ENCODE results near the gene MYLK. TPM values are rescaled to one million over a fixed set of nuclear protein-coding genes. Genes with fewer than 3 reads are reported as not detected.
"Not testable (repeated sequence)": the region's sequence is repeated elsewhere in the genome, so short reads cannot be mapped to it uniquely, and the experiment has no call there.

Gene MYLK
- total RNA-seq, 2 donors from 2014 or later = 99.0 to 240 TPM

GRCh38 chr3:123613543-123613942 is 270.6 kb downstream of the MYLK start:
- ATAC-seq (no peak), DNase-seq (no peak)
- intact Hi-C loops (cut with DNase I, micrococcal nuclease) = no loop called here

GRCh38 chr3:123611674-123612073 is 272.5 kb downstream of the MYLK start:
- intact Hi-C loops (cut with DNase I, micrococcal nuclease); DNase-seq; ATAC-seq: not testable (repeated sequence)

GRCh38 chr3:123611082-123611481 is 273.1 kb downstream of the MYLK start:
- ATAC-seq (no peak), DNase-seq (no peak)
- intact Hi-C loops (cut with DNase I, micrococcal nuclease) = no loop called here

- DNase-seq (no peak), ATAC-seq (no peak)
- intact Hi-C loops (cut with DNase I, micrococcal nuclease) = no loop called here
Measured at GRCh38 chr3:123610331-123610730, 273.8 kb downstream of the MYLK start.

DNA sequence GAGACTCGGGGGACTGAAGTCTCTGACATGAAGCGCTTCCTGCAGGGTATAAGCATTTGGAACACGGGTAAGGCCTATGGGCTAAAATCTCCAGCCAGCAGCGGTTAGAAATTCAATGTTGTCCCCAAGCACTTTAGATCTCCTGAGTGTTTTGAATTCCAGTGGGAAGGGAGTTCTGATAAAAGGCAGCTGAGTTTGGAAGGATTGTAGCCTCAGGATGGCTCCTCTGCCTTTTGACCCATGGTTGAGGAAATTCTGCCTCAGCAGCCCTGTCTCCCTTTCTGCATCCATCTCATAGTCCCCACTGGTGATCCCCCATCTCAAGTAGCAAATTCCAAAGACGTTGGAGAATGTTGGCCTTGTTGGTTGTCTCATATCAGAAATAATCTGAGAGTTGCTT is 275.1 kb downstream of the MYLK start:
- intact Hi-C loops (cut with DNase I, micrococcal nuclease) = no loop called here
- ATAC-seq (no peak), DNase-seq (no peak)

DNA sequence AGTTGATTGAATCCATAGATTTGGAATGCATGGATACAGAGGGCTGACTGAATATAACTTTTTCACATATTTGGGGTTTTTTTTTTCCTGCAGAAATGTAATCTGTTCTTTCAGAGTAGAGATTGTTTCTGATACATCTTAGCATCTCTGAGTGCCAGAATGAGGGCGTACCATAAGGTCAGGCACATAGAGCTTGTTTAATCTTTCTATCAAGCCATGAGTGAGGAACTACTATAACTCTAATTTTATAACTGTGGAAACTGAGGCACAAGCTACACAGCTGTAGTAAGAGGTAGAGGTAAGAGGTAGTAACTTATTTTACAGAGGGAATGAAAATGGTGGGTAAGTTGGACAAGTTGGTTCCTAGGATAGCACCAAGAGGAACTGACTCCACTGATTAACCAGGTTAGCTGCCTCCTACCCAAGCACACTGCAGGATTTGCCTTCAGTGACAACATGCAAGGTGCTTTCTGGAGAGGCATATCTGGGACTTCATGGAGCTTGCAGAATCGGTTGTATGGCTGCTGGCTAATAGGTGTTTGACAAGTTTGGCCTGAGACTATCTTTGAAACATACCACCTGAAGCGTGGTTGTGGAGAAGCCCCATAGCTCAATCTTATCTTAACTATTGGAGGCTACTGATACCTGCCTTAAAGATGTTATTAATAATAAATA is 275.7 kb downstream of the MYLK start:
- no peak for ATAC-seq
- intact Hi-C loops (cut with DNase I, micrococcal nuclease) = no loop called here
- no peak for DNase-seq

- ATAC-seq (no peak), DNase-seq (no peak)
- intact Hi-C loops (cut with DNase I, micrococcal nuclease) = no loop called here
Measured at GRCh38 chr3:123606527-123606926, 277.6 kb downstream of the MYLK start.

GRCh38 chr3:123605789-123606234 is 278.3 kb downstream of the MYLK start:
- ATAC-seq (peak; percentile 73), DNase-seq (no peak)
- intact Hi-C loops (cut with DNase I, micrococcal nuclease) = no loop called here

- intact Hi-C loops (cut with DNase I, micrococcal nuclease); ATAC-seq: not testable (repeated sequence)
Measured at GRCh38 chr3:123603153-123603552, 281.0 kb downstream of the MYLK start.

GRCh38 chr3:123602325-123602724 is 281.8 kb downstream of the MYLK start:
- peak; percentile 22 to 38 for DNase-seq
- intact Hi-C loops (cut with DNase I, micrococcal nuclease) = no loop called here
- ATAC-seq = peak; percentile 66

More at GRCh38 chr3:123603153-123603552, 281.0 kb downstream of the MYLK start:
- not testable (repeated sequence) for DNase-seq

- ATAC-seq = peak; percentile 64
- DNase-seq; intact Hi-C loops (cut with DNase I, micrococcal nuclease): not testable (repeated sequence)
Measured at GRCh38 chr3:123600863-123601262, 283.3 kb downstream of the MYLK start.

DNA sequence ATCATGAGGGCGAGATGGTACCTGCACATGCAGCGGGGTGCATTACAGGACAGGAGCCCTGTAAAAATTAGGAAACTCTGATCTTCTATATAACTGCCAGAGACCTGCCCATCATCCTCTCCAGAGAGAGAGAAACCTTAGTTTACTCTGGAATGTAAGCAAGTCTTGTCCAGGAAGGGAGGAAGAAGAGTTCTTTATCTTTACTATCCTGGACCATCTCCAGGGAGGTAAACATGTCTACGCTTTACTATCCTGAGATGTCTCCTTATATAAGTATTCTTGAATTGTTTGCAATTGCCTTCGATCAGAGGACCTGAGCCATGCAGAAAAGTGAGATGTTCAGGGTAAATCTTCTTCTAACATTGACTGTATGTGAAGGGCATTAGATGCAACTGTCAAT is 286.6 kb downstream of the MYLK start:
- intact Hi-C loops (cut with DNase I, micrococcal nuclease) = no loop called here
- ATAC-seq (peak; percentile 57), DNase-seq (no peak)

DNA sequence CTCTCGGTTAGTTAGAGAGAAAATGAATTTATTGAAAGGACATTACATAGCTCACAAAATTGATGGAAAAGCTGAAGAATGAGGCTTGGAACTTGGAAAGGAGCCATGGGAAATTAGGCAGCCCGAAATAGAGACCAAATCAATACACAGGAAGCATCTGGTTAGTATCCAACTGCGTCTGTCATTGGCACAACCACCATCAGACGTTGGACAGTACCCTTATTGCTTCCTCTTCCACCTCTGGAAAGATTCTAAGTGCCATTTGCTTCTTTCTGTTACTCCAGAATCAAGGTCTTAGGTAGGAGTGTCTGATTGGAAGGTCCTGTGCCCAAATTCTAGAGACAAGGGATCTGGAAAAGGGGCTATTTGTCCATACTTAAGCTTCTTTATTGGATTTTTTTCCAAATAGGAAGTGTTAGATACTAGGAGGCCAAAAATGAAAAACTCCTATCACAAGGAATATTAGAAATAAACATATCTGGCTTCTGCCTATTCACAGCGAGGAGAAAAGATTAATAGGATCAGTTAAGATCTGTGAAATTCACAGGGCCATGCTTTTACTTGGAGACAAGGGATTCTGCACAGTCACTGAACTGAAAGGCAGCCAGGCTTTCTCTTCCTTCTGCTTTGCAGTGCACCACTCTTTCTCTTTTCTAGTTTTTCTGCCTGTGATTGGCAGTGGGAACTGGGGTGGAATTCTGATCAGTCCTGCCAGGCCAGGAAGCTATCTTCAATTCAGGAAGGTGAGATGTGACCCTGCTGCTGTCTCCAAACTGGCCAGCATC is 288.5 kb downstream of the MYLK start:
- DNase-seq (no peak), ATAC-seq (no peak)
- intact Hi-C loops (cut with DNase I, micrococcal nuclease) = no loop called here

GRCh38 chr3:123593381-123593780 is 290.8 kb downstream of the MYLK start:
- DNase-seq (no peak), ATAC-seq (no peak)
- intact Hi-C loops (cut with DNase I, micrococcal nuclease) = no loop called here

DNA sequence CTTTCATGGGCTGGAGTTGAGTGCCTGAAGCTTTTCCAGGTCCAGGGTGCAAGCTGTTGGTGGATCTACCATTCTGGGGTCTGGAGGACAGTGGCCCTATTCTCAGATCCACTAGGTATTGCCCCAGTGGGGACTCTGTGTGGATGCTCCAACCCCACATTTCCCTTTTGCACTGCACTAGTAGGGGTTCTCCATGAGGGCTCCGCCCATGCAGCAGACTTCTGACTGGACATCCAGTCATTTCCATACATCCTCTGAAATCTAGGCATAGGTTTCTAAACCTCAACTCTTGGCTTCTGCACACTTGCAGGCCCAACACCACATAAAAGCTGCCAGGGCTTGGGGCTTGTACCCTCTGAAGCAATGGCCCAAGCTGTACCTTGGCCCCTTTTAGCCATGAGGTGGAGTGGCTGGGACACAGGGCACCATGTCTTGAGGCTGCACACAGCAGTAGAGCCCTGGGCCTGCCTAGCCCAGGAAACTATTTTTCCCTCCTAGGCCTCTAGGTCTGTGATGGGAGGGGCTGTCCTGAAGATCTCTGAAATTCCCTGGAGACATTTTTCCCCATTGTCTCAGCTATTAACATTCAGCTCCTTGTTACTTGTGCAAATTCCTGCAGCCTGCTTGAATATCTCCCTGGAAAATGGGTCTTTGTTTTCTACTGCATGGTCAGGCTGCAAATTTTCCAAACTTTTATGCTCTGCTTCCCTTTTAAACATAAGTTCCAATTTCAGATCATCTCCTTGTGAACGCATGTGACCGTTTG is 293.3 kb downstream of the MYLK start:
- ATAC-seq (no peak), DNase-seq (no peak)
- intact Hi-C loops (cut with DNase I, micrococcal nuclease) = no loop called here

DNA sequence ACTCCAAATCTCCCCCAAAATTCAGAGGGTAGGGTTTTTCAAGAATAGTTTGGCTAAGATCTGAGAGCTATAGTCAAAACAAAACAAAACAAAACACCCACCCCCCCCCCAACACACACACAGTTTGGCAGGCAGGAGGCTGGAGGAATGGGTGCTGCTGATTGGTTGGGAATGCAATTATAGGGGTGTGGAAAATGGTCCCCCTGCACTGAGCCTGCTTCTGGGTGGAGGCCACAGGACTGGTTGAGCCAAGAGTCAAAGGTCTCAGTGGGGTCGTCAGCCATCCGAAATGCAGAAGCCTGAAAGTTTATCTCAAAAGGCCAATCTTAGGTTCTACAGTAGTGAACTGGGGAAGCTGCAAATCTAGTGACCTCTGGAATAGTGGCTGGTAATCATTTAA is 296.7 kb downstream of the MYLK start:
- intact Hi-C loops (cut with DNase I, micrococcal nuclease) = no loop called here
- ATAC-seq (no peak), DNase-seq (no peak)

DNA sequence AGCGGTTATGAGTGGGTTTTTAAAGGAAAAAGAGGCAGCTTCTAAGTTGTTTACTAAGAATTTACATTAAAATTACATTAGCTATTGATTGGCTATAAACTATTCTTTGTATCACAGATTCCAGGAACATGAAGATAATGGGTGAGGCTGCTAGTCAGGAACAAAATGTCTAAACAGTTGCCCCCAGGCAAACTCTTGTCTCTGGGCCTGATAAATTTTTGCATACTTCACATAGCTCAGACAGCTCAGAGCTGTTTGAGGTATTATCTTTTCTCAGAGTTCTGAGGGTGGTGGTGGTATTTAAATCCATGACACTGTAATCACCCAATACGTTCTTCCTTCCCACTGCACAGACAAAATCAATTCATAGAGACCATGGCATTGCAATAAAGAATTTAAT is 297.2 kb downstream of the MYLK start:
- ATAC-seq (no peak), DNase-seq (no peak)
- intact Hi-C loops (cut with DNase I, micrococcal nuclease) = no loop called here

DNA sequence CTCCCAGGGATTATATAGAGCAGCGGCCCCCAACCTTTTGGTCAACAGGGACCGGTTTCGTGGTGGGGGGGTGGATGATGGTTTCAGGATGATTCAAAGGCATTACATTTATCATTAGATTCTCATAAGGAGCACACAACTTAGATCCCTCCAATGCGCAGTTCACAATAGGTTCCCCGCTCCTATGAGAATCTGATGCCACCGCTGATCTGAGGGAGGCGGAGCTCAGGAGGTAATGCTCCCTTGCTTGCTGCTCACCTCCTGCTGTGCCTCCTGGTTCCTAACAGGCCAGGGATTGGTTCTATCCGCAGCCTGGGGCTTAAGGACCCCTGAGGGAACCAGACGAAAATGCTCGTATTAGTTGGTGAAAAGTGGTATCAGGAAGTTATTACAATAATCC is 298.0 kb downstream of the MYLK start:
- ATAC-seq = peak; percentile 33
- intact Hi-C loops (cut with DNase I, micrococcal nuclease) = no loop called here

More for the DNA sequence above, 298.0 kb downstream of the MYLK start:
- DNase-seq = peak; percentile 45 to 57
